ENCODE results near the gene TARS3. TPM values are rescaled to one million over a fixed set of nuclear protein-coding genes. Genes with fewer than 3 reads are reported as not detected.

TARS3 gene
- total and polyA plus RNA-seq, 4 donors: 3.4 to 29.0 (median 6.0) TPM

- ATAC-seq (ENCODE audit: insufficient read depth, low FRiP score) (no peak), DNase-seq (no peak)
- H3K9me3 ChIP-seq (ENCODE audit: control insufficient read depth in 4 of 4, insufficient read depth in 3 of 4, low read length in 3 of 4): peaks cover 0 to 8% (median 0%) of the 10 kb centered on the region in 4 donors
- no peak overlapping the region for H3K4me3 ChIP-seq
- no peaks in the 10 kb centered on the region for H3K36me3 ChIP-seq (ENCODE audit: control insufficient read depth in 4 of 4, insufficient read depth in 4 of 4, low read length in 4 of 4)
- H3K27ac ChIP-seq (ENCODE audit: low read depth in 1 of 2, low read length in 1 of 2): no peak overlapping the region
- no peaks in the 10 kb centered on the region for H3K27me3 ChIP-seq (ENCODE audit: control insufficient read depth in 3 of 3, insufficient read depth in 3 of 3, low read length in 2 of 3)
- no peak for TF ChIP-seq CTCF (IDR thresholded peaks at IDR 0.05; ENCODE audit: control extremely low read depth, extremely low read depth)
- WGBS, 2 donors: 90 to 93% methylated on average over 4 of the region's 4 CpGs
- peaks cover 0 to 10% (median 4%) of the 10 kb centered on the region in 5 donors for H3K4me1 ChIP-seq (ENCODE audit: control insufficient read depth in 5 of 5, insufficient read depth in 5 of 5, low read length in 5 of 5)
- no peak overlapping the region for H3K9ac ChIP-seq (ENCODE audit: insufficient read depth in 1 of 2, low read length in 2 of 2)
Observed at GRCh38 chr15:101604124-101604874, 120.0 kb downstream of the TARS3 start.

Small RNA genes within 50 kb of the gene (small RNA-seq; reads per million reads assigned to genes)
- gene RN7SL209P (ENCODE audit: low replicate concordance) (not detected), gene RNU6-807P (ENCODE audit: low replicate concordance) (not detected)

Other genes starting within 250 kb of the TARS3 start
- 10 to 100 TPM; 11.7 to 41.0 TPM for gene PCSK6, start 234.8 kb downstream of the TARS3 start, total RNA-seq
- 1 to 10 TPM; 4.6 to 5.2 TPM for gene PCSK6, start 234.8 kb downstream of the TARS3 start, polyA plus RNA-seq
- 10 to 100 TPM; 44.3 to 68.1 TPM for gene TM2D3, start 72.1 kb downstream of the TARS3 start, total RNA-seq
- 10 to 100 TPM; 40.2 to 44.9 TPM for gene TM2D3, start 72.1 kb downstream of the TARS3 start, polyA plus RNA-seq
- gene OR4F6, start 79.0 kb upstream of the TARS3 start, total RNA-seq: not detected
- not detected for gene OR4F6, start 79.0 kb upstream of the TARS3 start, polyA plus RNA-seq
- not detected for gene OR4F15, start 87.7 kb upstream of the TARS3 start, total RNA-seq
- gene OR4F15, start 87.7 kb upstream of the TARS3 start, polyA plus RNA-seq: not detected